ENCODE data around the gene SCAPER. TPM values are rescaled to one million over a fixed set of nuclear protein-coding genes. Genes with fewer than 3 reads are reported as not detected.
"Not testable (repeated sequence)": the region's sequence is repeated elsewhere in the genome, so short reads cannot be mapped to it uniquely, and the experiment has no call there.

Gene SCAPER
- total RNA-seq, 2 donors from 2014 or later = 16.6 to 27.9 TPM

- intact Hi-C loops (cut with DNase I, micrococcal nuclease) = no loop called here
- ATAC-seq (no peak), DNase-seq (no peak)
Measured at GRCh38 chr15:76333309-76333708, 571.8 kb downstream of the SCAPER start.

GRCh38 chr15:76332796-76333195, 572.3 kb downstream of the SCAPER start:
- intact Hi-C loops (cut with DNase I, micrococcal nuclease) = no loop called here
- DNase-seq (no peak), ATAC-seq (no peak)

GRCh38 chr15:76330080-76330680, 575.0 kb downstream of the SCAPER start:
- ATAC-seq (peak; percentile 87), DNase-seq (no peak)
- intact Hi-C loops (cut with DNase I, micrococcal nuclease) = no loop called here

GRCh38 chr15:76328958-76329357, 576.2 kb downstream of the SCAPER start:
- intact Hi-C loops (cut with DNase I, micrococcal nuclease) = loop anchor here in 1 of 2 donors (10.0 kb wide), 1 partner anchor 94 kb away; no protein-coding TSS in a partner anchor
- ATAC-seq = no peak
- no peak for DNase-seq

GRCh38 chr15:76328106-76328696, 576.9 kb downstream of the SCAPER start:
- DNase-seq (no peak), ATAC-seq (no peak)
- intact Hi-C loops (cut with DNase I, micrococcal nuclease) = loop anchor here in 1 of 2 donors (10.0 kb wide), 1 partner anchor 93 kb away; no protein-coding TSS in a partner anchor

GRCh38 chr15:76327191-76328105, 577.7 kb downstream of the SCAPER start:
- no peak for DNase-seq
- intact Hi-C loops (cut with DNase I, micrococcal nuclease) = loop anchor here in 1 of 2 donors (10.0 kb wide), 1 partner anchor 93 kb away; no protein-coding TSS in a partner anchor
- ATAC-seq = no peak

GRCh38 chr15:76325704-76326103, 579.4 kb downstream of the SCAPER start:
- intact Hi-C loops (cut with DNase I, micrococcal nuclease) = loop anchor here in 1 of 2 donors (10.0 kb wide), 1 partner anchor 91 kb away; no protein-coding TSS in a partner anchor
- ATAC-seq = no peak
- no peak for DNase-seq

- intact Hi-C loops (cut with DNase I, micrococcal nuclease) = loop anchor here in 1 of 2 donors (10.0 kb wide), 1 partner anchor 89 kb away; no protein-coding TSS in a partner anchor
Measured at GRCh38 chr15:76324066-76324465, 581.1 kb downstream of the SCAPER start.

GRCh38 chr15:76321602-76322001, 583.5 kb downstream of the SCAPER start:
- intact Hi-C loops (cut with DNase I, micrococcal nuclease) = loop anchor here in 1 of 2 donors (10.0 kb wide), 1 partner anchor 87 kb away; no protein-coding TSS in a partner anchor

More at GRCh38 chr15:76324066-76324465, 581.1 kb downstream of the SCAPER start:
- DNase-seq = no peak
- no peak for ATAC-seq

GRCh38 chr15:76321171-76321570, 584.0 kb downstream of the SCAPER start:
- intact Hi-C loops (cut with DNase I, micrococcal nuclease) = loop anchor here in 1 of 2 donors (10.0 kb wide), 1 partner anchor 86 kb away; no protein-coding TSS in a partner anchor
- no peak for DNase-seq
- no peak for ATAC-seq

More at GRCh38 chr15:76321602-76322001, 583.5 kb downstream of the SCAPER start:
- ATAC-seq (no peak), DNase-seq (no peak)

- intact Hi-C loops (cut with DNase I, micrococcal nuclease) = loop anchor here in 1 of 2 donors (10.0 kb wide), 1 partner anchor 85 kb away; no protein-coding TSS in a partner anchor
- no peak for DNase-seq
- ATAC-seq = no peak
Measured at GRCh38 chr15:76320012-76320411, 585.1 kb downstream of the SCAPER start.

GRCh38 chr15:76313731-76314130, 591.4 kb downstream of the SCAPER start:
- no peak for DNase-seq
- intact Hi-C loops (cut with DNase I, micrococcal nuclease) = no loop called here
- no peak for ATAC-seq

- ATAC-seq; DNase-seq; intact Hi-C loops (cut with DNase I, micrococcal nuclease): not testable (repeated sequence)
Measured at GRCh38 chr15:76313175-76313567, 592.0 kb downstream of the SCAPER start.

GRCh38 chr15:76312540-76313174, 592.5 kb downstream of the SCAPER start:
- intact Hi-C loops (cut with DNase I, micrococcal nuclease) = no loop called here
- ATAC-seq = no peak
- no peak for DNase-seq

GRCh38 chr15:76311100-76311953, 593.8 kb downstream of the SCAPER start, which contains the start of gene ETFA:
Gene ETFA (minus strand): TSS chr15:76311469. CDS start chr15:76311388, 81 bp downstream.
- ATAC-seq = peak; percentile 97
- intact Hi-C loops (cut with DNase I, micrococcal nuclease) = no loop called here

GRCh38 chr15:76310475-76311099, 594.6 kb downstream of the SCAPER start:
- intact Hi-C loops (cut with DNase I, micrococcal nuclease) = no loop called here
- ATAC-seq = peak; percentile 25
- no peak for DNase-seq

More at GRCh38 chr15:76311100-76311953, 593.8 kb downstream of the SCAPER start, which contains the start of gene ETFA:
- DNase-seq = peak; percentile 98 to 99

Data from left colon (tissue), 2 donors.